Dendritic cell treated with granulocyte-macrophage colony-stimulating factor and Interleukin-4, amounts not matched to agents 40 ng/mL and 50 ng/mL, for 4 days (primary cell): ENCODE data around the gene HSPB9.
A peak's percentile ranks its signal among the peaks of the same experiment; 100 is the strongest.
"Not testable (repeated sequence)": the region's sequence is repeated elsewhere in the genome, so short reads cannot be mapped to it uniquely, and the experiment has no call there.

Source experiments
- H3K27ac Mint-ChIP-seq: one replicate; pipeline ENCODE4 v1.8.0; 2022; ENCODE audit warnings: mild to moderate bottlenecking, mixed read lengths
- H3K27me3 Mint-ChIP-seq: one replicate; pipeline ENCODE4 v1.8.0; 2022; ENCODE audit warnings: mild to moderate bottlenecking, mixed read lengths
- H3K36me3 Mint-ChIP-seq: one replicate; pipeline ENCODE4 v1.8.0; 2022; ENCODE audit warnings: low read depth, mixed read lengths
- H3K4me1 Mint-ChIP-seq: one replicate; pipeline ENCODE4 v1.8.0; 2022; ENCODE audit warnings: low read depth, mixed read lengths
- H3K4me3 Mint-ChIP-seq: one replicate; pipeline ENCODE4 v1.8.0; 2022; ENCODE audit warnings: mild to moderate bottlenecking, moderate library complexity, mixed read lengths
- H3K9me3 Mint-ChIP-seq: one replicate; pipeline ENCODE4 v1.8.0; 2022; ENCODE audit warnings: mixed read lengths
- intact Hi-C: fragments of 100-400 bp; cut with micrococcal nuclease; formaldehyde crosslinking; loops from one replicate; pipeline ENCODE4 v1.15.0; 2022

Gene HSPB9

DNA sequence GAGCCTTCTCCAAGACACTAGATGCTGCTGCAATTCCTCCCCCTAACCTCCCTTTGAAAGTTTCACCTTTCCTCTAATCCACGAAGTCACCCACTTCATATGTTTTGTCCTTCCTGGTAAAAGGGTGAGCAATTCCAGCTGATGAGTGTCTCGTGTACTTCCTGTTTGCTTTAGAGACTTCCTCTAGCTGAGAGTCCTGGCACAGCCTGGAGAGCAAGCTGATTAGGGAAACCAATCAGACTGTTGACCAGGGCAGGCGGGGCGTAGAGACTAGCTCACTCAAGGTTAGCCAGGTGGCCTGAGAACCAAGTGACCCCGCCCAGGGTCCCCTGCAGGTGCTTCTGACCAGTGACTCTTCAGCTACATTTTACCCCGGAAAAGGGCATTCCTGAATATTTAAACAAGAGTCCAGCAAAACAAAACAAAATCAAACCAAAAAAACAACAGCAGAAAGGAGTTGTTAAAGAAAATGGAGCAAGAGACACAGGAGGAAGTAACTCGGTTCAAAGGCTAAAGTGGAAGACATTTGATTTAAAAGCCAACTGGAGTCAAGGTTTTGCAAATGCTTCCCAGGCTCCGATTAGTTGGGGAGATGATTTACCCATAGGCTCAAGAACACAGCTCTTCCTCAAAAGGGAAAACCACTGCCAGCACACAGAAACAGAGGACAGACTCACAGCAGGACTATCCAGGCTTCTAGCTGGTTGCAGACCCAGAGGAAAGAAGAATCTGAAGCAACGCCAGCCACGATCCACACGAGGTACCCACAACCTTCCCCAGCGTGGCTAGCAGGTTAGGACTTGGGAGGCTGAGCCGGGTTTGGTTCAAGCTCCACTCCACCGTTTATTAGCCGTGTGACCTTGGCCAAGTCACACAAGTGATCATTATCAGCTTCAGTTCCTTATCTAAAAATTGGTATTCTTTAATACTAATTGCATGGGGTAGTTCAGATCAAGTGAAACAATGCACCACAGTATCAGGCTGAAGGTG, 13.4 kb downstream of the HSPB9 start:
- Mint-ChIP-seq H3K27me3 (no peaks in the 10 kb centered on the region), H3K4me1 (peaks cover 80% of the 10 kb centered on the region), H3K9me3 (no peaks in the 10 kb centered on the region), H3K4me3 (peak overlapping the region; percentile 59), H3K27ac (peak overlapping the region; percentile 92), H3K36me3 (peaks cover 77% of the 10 kb centered on the region)
- intact Hi-C loops, result no loop called here

DNA sequence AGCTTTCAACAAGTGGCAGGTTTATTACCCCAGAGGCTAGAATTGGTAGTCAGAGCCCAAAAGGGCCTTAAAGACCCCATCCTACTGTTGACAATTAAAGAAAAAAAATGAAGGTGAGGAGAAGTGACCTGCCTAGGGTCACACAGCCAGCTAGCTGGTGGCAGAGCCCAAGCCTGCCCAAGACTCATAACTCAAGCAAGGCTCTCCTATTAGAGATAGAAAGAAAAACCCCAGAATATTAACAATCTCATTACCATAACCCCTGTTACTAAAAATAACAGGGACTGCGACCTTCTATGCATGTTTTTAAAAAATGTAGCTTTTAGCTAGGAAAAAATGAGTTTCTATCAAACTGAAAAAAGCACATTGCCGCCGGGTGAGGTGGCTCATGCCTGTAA, 14.0 kb downstream of the HSPB9 start:
- Mint-ChIP-seq H3K36me3 (peaks cover 77% of the 10 kb centered on the region), H3K27me3 (no peaks in the 10 kb centered on the region), H3K4me3 (no peak overlapping the region), H3K27ac (peak overlapping the region; percentile 92), H3K4me1 (peaks cover 80% of the 10 kb centered on the region), H3K9me3 (no peaks in the 10 kb centered on the region)
- intact Hi-C loops, result no loop called here

DNA sequence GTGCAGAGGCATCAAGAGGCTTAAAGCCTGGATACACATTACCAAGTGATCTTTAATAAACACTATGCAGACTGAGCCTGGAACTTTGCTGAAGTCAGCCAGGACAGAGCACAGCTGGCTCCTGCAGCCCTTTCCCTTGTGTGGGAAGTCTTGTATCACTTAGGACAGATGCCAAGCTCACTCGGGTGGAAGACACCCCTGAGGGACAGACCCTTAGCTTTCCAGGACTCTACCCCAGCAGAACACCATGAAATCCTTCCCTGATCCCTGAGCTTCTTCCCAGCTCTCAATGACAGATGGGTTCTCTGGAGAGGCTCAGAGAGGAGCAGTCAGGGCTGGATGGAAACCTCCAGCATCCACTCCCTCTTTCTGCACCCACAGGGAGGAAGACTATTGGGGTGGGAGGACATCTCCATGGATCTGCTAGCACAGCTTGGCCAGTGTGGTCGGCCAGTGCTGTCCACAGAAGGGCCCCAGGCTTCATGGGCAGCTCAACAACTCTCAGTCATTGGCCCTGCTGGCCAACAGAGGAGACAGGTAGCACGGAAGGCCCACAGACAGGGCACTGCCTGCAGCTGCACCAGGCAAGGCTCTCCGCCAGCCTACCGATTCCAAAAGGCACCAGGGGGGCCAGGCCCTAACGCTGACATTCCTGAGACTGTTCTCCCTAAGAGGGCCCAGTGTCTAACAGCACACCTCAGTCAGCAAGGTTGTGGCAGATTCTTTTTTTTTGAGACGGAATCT, 16.3 kb downstream of the HSPB9 start:
- H3K4me3 Mint-ChIP-seq, result no peak overlapping the region
- H3K9me3 Mint-ChIP-seq, result no peaks in the 10 kb centered on the region
- intact Hi-C loops, result no loop called here
- H3K4me1 Mint-ChIP-seq, result peaks cover 85% of the 10 kb centered on the region
- peaks cover 85% of the 10 kb centered on the region for H3K36me3 Mint-ChIP-seq
- peak overlapping the region; percentile 60 for H3K27ac Mint-ChIP-seq
- no peaks in the 10 kb centered on the region for H3K27me3 Mint-ChIP-seq

DNA sequence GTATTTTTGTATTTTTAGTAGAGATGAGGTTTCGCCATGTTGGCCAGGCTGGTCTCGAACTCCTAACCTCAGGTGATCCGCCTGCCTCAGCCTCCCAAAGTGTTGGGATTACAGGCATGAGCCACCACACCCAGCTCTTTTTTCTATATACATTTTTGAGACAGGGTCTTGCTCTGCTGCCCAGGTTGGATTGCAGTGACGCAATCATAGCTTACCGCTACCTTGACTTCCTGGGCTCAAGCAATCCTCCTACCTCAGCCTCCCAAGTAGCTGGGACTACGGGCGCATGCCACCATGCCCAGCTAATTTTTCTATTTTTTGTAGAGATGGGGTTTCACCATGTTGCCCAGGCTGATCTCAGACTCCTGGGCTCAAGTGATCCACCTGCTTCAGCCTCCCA, 18.1 kb downstream of the HSPB9 start:
- H3K27me3 Mint-ChIP-seq, intact Hi-C loops, H3K4me3 Mint-ChIP-seq, H3K9me3 Mint-ChIP-seq: not testable (repeated sequence)
- peak overlapping the region; percentile 50 for H3K27ac Mint-ChIP-seq
- H3K4me1 Mint-ChIP-seq, result peaks cover 77% of the 10 kb centered on the region
- peaks cover 83% of the 10 kb centered on the region for H3K36me3 Mint-ChIP-seq

DNA sequence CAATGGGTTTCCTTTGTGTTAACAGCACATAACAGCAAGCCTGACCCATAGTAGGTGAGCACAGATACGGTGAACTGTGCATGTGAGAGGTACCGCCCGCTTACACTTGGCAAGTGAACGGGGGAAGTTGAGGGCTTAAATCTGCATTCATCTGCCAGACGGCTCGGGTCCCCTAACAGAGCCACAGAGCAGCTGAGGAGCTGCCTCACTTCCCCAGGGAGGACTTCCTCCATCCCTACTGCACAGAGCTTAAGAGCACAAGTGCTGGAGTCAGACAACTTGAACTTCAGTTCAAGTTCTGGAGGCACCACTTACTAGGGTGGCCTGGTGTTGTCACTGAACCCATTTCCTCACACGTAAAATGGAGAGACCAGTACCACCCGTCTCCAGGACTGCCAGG, 18.8 kb downstream of the HSPB9 start:
- H3K4me1 Mint-ChIP-seq, result peaks cover 75% of the 10 kb centered on the region
- H3K27me3 Mint-ChIP-seq, result no peaks in the 10 kb centered on the region
- no peak overlapping the region for H3K4me3 Mint-ChIP-seq
- no peaks in the 10 kb centered on the region for H3K9me3 Mint-ChIP-seq
- peak overlapping the region; percentile 50 for H3K27ac Mint-ChIP-seq
- intact Hi-C loops, result no loop called here
- peaks cover 83% of the 10 kb centered on the region for H3K36me3 Mint-ChIP-seq

DNA sequence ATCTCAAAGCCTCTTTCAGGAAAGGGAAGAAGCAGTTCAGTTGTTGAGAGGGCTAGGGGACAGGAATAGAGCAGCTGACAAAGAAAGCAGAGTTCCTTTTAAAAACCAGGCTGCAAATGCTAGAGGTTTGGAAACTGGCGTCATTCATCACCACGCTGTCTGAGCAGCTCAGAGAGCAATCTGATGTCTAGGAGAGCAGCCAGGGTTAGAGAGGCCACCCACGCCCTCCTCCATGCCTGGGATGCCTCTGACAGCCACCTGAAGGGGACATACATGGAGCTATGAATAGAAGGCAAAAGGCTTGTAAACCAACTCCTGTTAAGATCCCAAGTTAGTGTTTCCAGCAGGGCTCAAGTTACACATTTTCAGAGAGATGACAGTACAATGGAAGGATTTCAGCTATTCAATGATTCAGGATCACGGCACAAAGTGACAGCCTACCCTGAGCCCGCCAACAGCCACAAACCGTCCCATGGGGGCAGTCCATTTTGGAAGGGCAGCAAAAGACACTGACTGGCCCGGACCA, 19.8 kb downstream of the HSPB9 start:
- Mint-ChIP-seq H3K4me3 (peak overlapping the region; percentile 10), H3K27ac (peak overlapping the region; percentile 50), H3K36me3 (peaks cover 83% of the 10 kb centered on the region), H3K27me3 (no peaks in the 10 kb centered on the region), H3K9me3 (no peaks in the 10 kb centered on the region), H3K4me1 (peaks cover 80% of the 10 kb centered on the region)
- intact Hi-C loops, result no loop called here

DNA sequence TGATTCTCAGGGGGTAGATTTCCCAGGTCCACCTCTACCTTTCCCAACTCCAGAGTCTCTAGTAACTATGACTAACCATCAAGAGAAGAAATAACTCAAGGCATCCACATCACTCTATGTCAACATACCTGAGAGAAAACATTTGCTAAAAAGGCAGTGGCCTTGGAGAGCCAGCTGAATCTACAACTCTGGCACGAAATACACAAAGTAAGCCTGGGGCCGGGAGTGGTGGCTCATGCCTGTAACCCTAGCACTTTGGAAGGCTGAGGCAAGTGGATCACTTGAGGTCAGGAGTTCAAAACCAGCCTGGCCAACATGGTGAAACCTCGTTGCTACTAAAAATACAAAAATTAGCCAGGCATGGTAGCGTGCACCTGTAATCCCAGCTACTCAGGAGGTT, 20.5 kb downstream of the HSPB9 start:
- Mint-ChIP-seq H3K4me1 (peaks cover 82% of the 10 kb centered on the region), H3K36me3 (peaks cover 83% of the 10 kb centered on the region), H3K27ac (peak overlapping the region; percentile 50)
- H3K4me3 Mint-ChIP-seq, intact Hi-C loops, H3K27me3 Mint-ChIP-seq, H3K9me3 Mint-ChIP-seq: not testable (repeated sequence)

DNA sequence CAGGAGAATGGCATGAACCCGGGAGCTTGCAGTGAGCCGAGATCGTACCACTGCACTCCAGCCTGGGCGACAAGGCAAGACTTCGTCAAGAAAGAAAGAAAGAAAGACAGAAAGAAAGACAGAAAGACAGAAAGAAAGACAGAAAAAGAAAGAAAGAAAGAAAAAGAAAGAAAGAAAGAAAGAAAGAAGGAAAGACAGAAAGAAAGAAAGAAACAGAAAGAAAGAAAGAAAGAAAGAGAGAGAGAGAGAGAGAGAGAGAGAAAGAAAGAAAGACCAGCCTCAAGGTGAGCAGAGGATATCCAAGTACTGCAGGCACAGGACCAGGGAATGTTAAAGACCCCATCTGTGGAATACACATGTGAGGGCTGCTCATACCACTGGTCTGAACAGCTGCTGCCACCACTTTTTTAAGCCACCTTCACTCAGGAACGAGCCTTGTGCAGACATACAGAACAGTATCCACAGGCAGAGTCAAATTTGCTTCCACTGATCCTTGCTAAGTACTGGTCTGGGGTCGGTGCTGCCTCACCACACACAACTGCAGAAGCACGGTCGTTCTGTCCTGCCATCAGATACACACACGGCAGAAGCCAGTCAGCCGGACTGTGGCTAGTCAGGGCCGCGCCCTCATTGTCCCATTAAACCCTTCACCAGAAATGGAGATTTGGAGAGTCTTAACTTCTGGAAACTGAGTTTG, 24.5 kb downstream of the HSPB9 start:
- H3K27me3 Mint-ChIP-seq, result no peaks in the 10 kb centered on the region
- peak overlapping the region; percentile 73 for H3K27ac Mint-ChIP-seq
- peaks cover 69% of the 10 kb centered on the region for H3K4me1 Mint-ChIP-seq
- H3K4me3 Mint-ChIP-seq, result no peak overlapping the region
- H3K9me3 Mint-ChIP-seq, result no peaks in the 10 kb centered on the region
- intact Hi-C loops, result no loop called here
- H3K36me3 Mint-ChIP-seq, result peaks cover 84% of the 10 kb centered on the region

DNA sequence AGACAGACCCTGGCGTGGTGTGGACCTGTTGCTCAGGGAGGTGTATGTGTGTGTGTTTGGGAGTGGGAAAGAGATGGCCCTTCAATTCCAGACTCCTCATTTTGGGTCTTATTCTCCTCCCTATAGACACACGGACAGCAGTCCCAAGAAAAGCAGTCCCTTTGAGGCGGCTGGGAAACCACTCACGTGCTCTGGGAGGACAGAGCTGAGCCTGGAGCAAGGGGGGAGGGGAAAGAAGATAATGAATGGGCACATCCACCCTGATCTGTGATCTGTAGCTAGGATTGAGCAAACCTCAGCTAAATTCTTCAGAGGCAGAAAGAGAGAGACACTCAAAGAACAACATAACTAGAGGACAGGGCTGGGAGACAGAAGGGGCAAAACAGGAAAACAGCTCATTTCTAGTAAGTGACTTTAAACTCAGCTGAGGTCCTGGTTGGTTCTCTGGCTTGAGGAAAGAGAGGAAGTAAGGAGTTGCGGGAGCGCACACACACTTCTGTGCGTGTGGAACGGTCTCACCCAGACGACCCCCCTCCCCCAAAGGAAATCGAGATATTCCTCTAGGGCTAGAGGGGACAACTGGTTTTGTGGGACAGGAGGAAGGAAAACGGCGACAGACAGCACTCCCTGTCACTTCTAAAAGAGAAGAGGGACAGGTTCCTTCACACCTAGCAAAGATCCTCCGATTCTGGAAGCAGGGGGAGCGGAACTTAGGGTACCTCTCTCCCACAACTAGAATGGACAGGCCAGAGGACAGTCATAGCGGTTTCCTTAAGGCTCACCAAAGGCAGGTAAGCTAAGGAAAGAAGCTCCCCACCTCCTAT, 31.5 kb downstream of the HSPB9 start:
- Mint-ChIP-seq H3K9me3 (no peaks in the 10 kb centered on the region), H3K27ac (peak overlapping the region; percentile 94), H3K4me3 (peak overlapping the region; percentile 78), H3K27me3 (no peaks in the 10 kb centered on the region), H3K4me1 (peaks cover 46% of the 10 kb centered on the region), H3K36me3 (peaks cover 49% of the 10 kb centered on the region)
- intact Hi-C loops, result no loop called here

DNA sequence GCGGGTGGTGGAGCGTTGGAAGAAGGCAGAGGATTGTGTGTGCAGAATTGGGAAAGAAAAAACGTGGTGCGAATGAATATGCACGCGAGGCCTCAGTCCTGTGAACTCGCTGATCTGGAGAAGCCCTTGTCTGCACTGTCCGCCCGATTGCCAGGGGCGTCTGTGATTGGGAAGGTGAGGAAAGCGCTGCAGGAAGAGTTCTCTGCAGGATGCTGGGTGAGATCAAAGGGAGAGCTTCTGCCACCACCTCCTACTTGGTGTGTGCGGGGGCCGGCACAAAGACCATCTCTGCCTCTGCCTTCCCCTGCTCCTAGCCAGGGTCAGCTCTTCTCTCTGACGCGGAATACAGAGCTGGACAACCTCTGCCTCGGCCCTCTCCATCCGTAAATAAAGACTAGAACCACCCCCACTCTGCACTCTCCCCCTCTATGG, 33.0 kb downstream of the HSPB9 start:
- peak overlapping the region; percentile 78 for H3K4me3 Mint-ChIP-seq
- H3K4me1 Mint-ChIP-seq, result peaks cover 44% of the 10 kb centered on the region

DNA sequence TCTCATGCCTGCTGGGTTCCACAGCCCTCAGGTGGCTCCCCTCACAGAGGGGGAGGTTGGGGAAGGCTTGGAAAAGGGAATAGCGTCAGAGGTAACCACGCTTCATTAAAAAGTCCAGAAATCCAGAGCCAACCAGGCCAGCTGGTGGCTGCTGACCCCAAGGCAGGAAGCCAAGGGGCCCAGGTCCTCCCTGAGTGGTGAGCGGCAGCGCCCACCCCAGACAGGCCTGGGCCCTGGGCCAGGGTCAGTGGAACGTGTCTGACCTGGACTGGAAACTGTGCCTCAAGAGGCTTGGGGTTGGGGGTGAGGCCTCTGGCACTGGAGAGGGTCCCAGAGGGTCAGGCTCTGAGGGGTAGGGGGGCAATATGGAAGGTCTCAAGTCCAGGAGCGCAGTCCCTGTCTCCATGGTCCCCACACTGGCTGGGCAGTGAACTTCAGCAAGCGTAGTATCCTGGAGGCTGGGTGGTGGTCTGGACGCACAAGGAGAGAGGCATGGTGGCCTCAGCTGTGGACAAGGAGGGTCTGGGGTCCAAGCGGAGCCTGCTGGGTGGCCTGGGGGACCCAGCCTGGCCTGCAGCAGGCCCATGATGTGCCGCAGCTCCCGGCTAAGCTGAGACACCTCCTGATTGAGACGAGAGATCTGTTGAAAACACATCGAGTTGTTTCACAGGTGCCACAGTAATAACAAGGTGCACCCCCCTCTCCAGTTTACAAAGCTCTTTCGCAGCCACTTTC, 37.4 kb downstream of the HSPB9 start:
- H3K27me3 Mint-ChIP-seq, result peaks cover 9% of the 10 kb centered on the region
- H3K9me3 Mint-ChIP-seq, result no peaks in the 10 kb centered on the region
- intact Hi-C loops, result no loop called here
- H3K27ac Mint-ChIP-seq, result no peak overlapping the region
- H3K4me1 Mint-ChIP-seq, result peaks cover 38% of the 10 kb centered on the region
- no peak overlapping the region for H3K4me3 Mint-ChIP-seq
- H3K36me3 Mint-ChIP-seq, result peaks cover 2% of the 10 kb centered on the region

More for the DNA sequence above, 33.0 kb downstream of the HSPB9 start:
- Mint-ChIP-seq H3K36me3 (peaks cover 42% of the 10 kb centered on the region), H3K27ac (peak overlapping the region; percentile 94), H3K9me3 (no peaks in the 10 kb centered on the region), H3K27me3 (no peaks in the 10 kb centered on the region)
- intact Hi-C loops, result loop anchor here (1.0 kb wide), 1 partner anchor 26 kb away; the partner anchor contains the start of gene KCNH4

DNA sequence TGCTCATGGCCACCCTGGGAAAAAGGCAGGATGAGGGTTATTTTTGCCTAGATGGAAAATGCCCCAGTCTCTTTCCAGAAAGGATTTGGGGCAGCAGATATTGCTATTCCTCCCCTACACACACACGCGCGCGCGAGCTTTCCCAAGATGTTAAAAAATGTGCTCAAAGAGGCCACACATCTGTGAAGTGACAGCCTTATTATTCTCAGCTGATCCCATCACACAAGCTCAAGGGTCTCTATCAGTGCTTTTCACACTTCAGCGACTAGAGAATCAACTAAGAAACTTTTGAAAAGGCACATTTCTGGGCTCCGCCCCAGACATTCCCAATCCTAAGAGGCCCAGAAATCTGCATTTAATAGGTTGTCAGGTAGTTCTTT, 37.9 kb downstream of the HSPB9 start:
- H3K4me3 Mint-ChIP-seq, result no peak overlapping the region
- no peaks in the 10 kb centered on the region for H3K9me3 Mint-ChIP-seq
- H3K4me1 Mint-ChIP-seq, result peaks cover 34% of the 10 kb centered on the region
- H3K27me3 Mint-ChIP-seq, result peaks cover 13% of the 10 kb centered on the region
- no peaks in the 10 kb centered on the region for H3K36me3 Mint-ChIP-seq
- intact Hi-C loops, result no loop called here
- no peak overlapping the region for H3K27ac Mint-ChIP-seq
